Measurements from ENCODE around the gene FAM3D.
"Not testable (repeated sequence)": the region's sequence is repeated elsewhere in the genome, so short reads cannot be mapped to it uniquely, and the experiment has no call there.

Gene FAM3D

DNA sequence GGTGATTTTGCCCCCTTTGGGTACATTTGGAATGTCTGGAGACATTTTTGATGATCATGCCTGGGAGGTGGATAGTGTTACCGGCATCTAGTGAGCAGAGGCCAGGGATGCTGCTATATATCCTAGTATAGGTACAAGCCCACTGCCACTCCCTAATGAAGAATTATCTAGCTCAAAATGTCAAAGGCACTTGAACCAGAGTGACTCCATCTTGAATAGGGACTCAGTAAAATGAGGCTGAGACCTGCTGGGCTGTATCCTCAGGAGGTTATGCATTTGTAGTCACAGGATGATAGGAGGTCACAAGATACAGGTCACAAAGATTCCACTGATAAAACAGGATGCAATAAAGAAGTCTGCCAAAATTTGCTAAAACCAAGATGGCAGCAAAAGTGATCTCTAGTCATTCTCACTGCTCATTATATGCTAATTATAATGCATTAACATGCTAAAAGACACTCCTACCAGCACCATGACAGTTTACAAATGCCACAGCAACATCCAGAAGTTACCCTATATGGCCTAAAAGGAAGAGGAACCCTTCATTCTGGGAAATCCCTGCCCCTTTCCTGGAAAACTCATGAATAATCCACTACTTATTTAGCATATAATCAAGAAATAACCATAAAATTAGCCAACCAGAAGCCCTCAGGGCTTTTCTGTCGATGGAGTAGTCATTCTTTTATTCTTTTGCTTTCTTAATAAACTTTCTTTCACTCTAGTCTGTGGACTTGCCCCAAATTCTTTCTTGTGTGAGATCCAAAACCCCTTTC is 40.0 kb upstream of the FAM3D start:
- no peak for DNase-seq (ENCODE audit: low read depth)
- H3K4me3 ChIP-seq (ENCODE audit: low read depth, low read length), result no peak overlapping the region
- TF ChIP-seq, protein P1, sequence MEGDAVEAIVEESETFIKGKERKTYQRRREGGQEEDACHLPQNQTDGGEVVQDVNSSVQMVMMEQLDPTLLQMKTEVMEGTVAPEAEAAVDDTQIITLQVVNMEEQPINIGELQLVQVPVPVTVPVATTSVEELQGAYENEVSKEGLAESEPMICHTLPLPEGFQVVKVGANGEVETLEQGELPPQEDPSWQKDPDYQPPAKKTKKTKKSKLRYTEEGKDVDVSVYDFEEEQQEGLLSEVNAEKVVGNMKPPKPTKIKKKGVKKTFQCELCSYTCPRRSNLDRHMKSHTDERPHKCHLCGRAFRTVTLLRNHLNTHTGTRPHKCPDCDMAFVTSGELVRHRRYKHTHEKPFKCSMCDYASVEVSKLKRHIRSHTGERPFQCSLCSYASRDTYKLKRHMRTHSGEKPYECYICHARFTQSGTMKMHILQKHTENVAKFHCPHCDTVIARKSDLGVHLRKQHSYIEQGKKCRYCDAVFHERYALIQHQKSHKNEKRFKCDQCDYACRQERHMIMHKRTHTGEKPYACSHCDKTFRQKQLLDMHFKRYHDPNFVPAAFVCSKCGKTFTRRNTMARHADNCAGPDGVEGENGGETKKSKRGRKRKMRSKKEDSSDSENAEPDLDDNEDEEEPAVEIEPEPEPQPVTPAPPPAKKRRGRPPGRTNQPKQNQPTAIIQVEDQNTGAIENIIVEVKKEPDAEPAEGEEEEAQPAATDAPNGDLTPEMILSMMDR (IDR thresholded peaks at IDR 0.05; ENCODE audit: low read depth, low read length, missing control alignments), result no peak

DNA sequence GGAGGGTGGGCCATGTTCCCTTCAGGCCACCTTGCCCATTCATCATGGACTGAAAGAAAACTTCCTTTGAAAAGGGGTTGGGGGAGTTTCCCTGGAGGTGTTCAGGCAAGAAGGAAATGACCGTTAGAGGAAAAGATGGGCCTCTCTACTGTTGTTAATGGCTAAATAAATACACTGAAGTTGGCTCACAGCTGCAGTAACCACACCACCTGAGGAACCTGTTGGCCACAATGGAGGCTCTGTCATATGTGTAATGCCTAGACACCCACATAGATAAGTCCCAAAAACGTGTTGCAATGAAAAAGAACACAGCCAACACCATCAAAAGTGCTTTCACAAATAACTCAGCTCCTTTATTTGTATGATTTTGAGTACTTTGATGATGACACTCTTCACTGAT is 38.2 kb upstream of the FAM3D start:
- TF ChIP-seq, protein P1 (IDR thresholded peaks at IDR 0.05; ENCODE audit: low read depth, low read length, missing control alignments), result no peak
- no peak for DNase-seq (ENCODE audit: low read depth)
- no peak overlapping the region for H3K4me3 ChIP-seq (ENCODE audit: low read depth, low read length)

DNA sequence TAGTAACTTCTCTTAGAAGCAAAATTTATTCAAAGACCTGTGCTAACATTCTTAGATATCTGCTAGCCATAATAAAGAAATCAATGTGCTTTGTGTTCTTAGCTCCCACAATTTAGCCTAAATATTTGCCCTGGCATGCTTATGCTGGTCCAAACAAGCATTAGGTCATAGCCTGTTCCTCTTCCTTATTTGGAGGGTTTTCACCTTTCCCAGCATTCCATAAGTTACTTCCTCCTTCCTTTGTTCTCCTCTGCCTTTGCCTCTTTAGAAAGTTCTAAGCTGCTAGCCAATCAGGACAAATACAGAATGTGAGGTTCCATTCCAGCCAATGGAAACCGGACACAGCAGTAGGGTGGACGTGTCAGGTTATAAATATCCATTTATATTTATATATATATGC is 37.7 kb upstream of the FAM3D start:
- DNase-seq (ENCODE audit: low read depth); H3K4me3 ChIP-seq (ENCODE audit: low read depth, low read length): not testable (repeated sequence)

DNA sequence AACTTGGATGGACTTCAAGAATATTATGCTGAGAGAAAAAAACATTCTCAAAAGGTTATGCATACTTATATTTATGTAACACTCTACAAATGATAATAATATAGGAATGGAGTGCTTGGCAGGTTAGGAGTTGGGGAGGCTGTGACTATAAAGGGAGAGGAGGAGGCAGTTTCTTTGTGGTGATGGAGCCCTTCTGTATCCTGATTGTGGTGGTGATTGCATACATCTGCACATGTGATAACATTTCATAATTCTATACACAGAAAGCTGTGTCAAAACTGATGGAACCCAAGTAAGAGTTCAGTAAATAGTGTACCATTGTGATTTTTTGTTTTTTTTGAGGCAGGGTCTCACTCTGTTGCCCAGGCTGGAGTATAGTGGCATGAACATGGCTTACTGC is 31.7 kb upstream of the FAM3D start:
- no peak for DNase-seq (ENCODE audit: low read depth)
- TF ChIP-seq, protein P1 (IDR thresholded peaks at IDR 0.05; ENCODE audit: low read depth, low read length, missing control alignments), result no peak
- H3K4me3 ChIP-seq (ENCODE audit: low read depth, low read length), result no peak overlapping the region

DNA sequence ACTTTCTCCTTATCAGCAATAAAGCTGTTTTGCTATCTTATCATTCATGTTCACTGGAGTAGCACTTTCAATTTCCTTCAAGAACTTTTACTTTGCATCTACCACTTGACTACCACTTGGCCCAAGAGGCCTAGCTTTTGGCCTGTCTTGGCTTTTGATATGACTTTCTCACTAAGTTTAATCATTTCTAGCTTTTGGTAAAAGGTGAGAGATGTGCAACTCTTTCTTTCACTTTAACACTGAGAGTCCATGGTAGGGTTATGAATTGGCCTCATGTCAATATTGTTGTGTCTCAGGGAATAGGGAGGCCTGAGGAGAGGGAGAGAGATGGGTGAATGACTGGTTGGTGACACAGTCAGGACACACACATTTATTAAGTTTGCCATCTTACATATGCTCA is 31.0 kb upstream of the FAM3D start:
- no peak for DNase-seq (ENCODE audit: low read depth)
- H3K4me3 ChIP-seq (ENCODE audit: low read depth, low read length), result no peak overlapping the region
- TF ChIP-seq, protein P1 (IDR thresholded peaks at IDR 0.05; ENCODE audit: low read depth, low read length, missing control alignments), result no peak

DNA sequence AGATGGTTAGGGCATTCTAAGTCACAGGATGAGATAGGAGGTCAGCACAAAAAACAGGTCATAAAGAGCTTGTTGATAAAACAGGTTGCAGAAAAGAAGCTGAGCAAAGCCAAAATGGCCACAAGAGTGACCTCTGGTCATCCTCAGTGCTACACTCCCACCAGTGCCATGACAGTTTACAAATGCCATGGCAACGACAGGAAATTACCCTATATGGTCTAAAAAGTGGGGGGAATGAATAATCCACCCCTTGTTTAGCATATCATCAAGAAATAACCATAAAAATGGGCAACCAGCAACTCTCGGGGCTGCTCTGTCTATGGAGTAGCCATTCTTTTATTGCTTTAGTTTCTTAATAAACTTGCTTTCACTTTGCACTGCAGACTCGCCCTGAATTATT is 30.2 kb upstream of the FAM3D start:
- H3K4me3 ChIP-seq (ENCODE audit: low read depth, low read length); DNase-seq (ENCODE audit: low read depth): not testable (repeated sequence)

DNA sequence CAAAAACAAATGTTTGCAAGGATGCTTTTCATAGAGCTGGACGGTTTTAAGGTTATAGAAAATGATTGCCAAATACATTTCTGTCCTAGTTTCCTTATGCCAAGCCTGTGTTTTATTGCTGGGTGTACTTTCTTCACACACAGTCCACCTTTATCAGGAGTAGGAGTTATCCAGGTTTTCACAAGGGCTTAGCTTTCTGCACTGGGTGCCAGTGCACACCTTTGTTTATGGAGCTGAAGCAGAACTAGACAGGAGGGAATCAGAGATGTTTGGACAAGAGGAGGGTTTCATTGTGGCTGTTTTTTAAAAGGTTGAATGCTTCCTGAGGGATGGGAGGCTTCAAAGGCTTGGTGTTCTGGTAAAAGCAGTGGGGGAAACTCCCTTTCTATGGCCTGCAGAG is 29.5 kb upstream of the FAM3D start:
- TF ChIP-seq, protein P1 (IDR thresholded peaks at IDR 0.05; ENCODE audit: low read depth, low read length, missing control alignments), result no peak
- no peak overlapping the region for H3K4me3 ChIP-seq (ENCODE audit: low read depth, low read length)
- DNase-seq (ENCODE audit: low read depth), result no peak

DNA sequence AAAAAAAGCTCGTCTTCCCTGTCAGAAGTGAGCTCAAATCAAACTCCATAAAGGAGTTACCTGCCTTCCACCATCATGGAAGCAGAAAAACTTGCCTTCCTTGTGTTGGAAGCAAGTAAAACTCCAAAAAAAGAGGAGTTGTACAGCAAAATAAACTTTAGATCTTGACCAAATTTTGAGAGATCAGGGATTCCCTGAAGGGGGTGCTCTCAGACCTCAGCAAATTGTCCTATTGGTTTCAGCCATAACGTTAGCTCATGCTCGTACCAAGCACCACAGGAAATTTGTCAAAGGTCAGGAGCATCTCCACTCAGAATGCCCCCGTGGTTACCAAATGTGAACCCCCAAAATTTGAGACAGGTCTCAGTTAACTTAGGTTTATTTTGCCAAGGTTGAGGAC is 28.7 kb upstream of the FAM3D start:
- not testable (repeated sequence) for DNase-seq (ENCODE audit: low read depth); H3K4me3 ChIP-seq (ENCODE audit: low read depth, low read length)

Data from GM12864 (cell line).